Measurements from ENCODE around the gene GC.
"Not testable (repeated sequence)": the region's sequence is repeated elsewhere in the genome, so short reads cannot be mapped to it uniquely, and the experiment has no call there.

GC gene

GRCh38 chr4:71783972-71784371, at the start of gene GC:
Gene GC (minus strand): TSS chr4:71784079. CDS start chr4:71784018, 61 bp downstream.
- DNase-seq (ENCODE audit: low spot score) = no peak

- DNase-seq (ENCODE audit: low spot score) = no peak
Observed at GRCh38 chr4:71833232-71833900, 49.5 kb upstream of the GC start.

GRCh38 chr4:71832049-71832448, 48.2 kb upstream of the GC start:
- no peak for DNase-seq (ENCODE audit: low spot score)

GRCh38 chr4:71830497-71831190, 46.8 kb upstream of the GC start:
- DNase-seq (ENCODE audit: low spot score) = no peak

GRCh38 chr4:71828470-71828869, 44.6 kb upstream of the GC start:
- DNase-seq (ENCODE audit: low spot score) = no peak

- DNase-seq (ENCODE audit: low spot score) = no peak
Observed at GRCh38 chr4:71827826-71828225, 43.9 kb upstream of the GC start.

GRCh38 chr4:71816676-71817303, 32.9 kb upstream of the GC start:
- no peak for DNase-seq (ENCODE audit: low spot score)

- no peak for DNase-seq (ENCODE audit: low spot score)
Observed at GRCh38 chr4:71814433-71814832, 30.6 kb upstream of the GC start.

- DNase-seq (ENCODE audit: low spot score) = not testable (repeated sequence)
Observed at GRCh38 chr4:71809805-71810204, 25.9 kb upstream of the GC start.

- no peak for DNase-seq (ENCODE audit: low spot score)
Observed at GRCh38 chr4:71807469-71807868, 23.6 kb upstream of the GC start.

GRCh38 chr4:71805230-71805629, 21.4 kb upstream of the GC start:
- not testable (repeated sequence) for DNase-seq (ENCODE audit: low spot score)

- not testable (repeated sequence) for DNase-seq (ENCODE audit: low spot score)
Observed at GRCh38 chr4:71804017-71804697, 20.3 kb upstream of the GC start.

- DNase-seq (ENCODE audit: low spot score) = no peak
Observed at GRCh38 chr4:71785959-71786358, 2.1 kb upstream of the GC start.

GRCh38 chr4:71784569-71785197, 804 bp upstream of the GC start:
- no peak for DNase-seq (ENCODE audit: low spot score)

GRCh38 chr4:71777891-71778290, 6.0 kb downstream of the GC start:
- no peak for DNase-seq (ENCODE audit: low spot score)

- no peak for DNase-seq (ENCODE audit: low spot score)
Observed at GRCh38 chr4:71775449-71775848, 8.4 kb downstream of the GC start.

GRCh38 chr4:71774136-71774535, 9.7 kb downstream of the GC start:
- no peak for DNase-seq (ENCODE audit: low spot score)

GRCh38 chr4:71773004-71773403, 10.9 kb downstream of the GC start:
- DNase-seq (ENCODE audit: low spot score) = no peak

GRCh38 chr4:71772592-71772991, 11.3 kb downstream of the GC start:
- no peak for DNase-seq (ENCODE audit: low spot score)

- no peak for DNase-seq (ENCODE audit: low spot score)
Observed at GRCh38 chr4:71771613-71772012, 12.3 kb downstream of the GC start.

GRCh38 chr4:71769434-71769833, 14.4 kb downstream of the GC start:
- DNase-seq (ENCODE audit: low spot score) = no peak

- DNase-seq (ENCODE audit: low spot score) = no peak
Observed at GRCh38 chr4:71768123-71768522, 15.8 kb downstream of the GC start.

All from ecto neural progenitor cell (in vitro differentiated cells).